OCI-LY1 (cell line): Measurements from ENCODE around the gene BCR.

Source experiments
- EZH2 ChIP-seq: fragments of 200-600 bp; sonication (generic), shearing (Covaris generic); IDR thresholded peaks from 2 replicates; pipeline ENCODE4 v1.8.0; 2017; ENCODE audit warnings: borderline replicate concordance, mixed run types, mild to moderate bottlenecking, antibody characterized with exemption, low read length, moderate library complexity, mixed read lengths
- TF ChIP-seq, protein P1 (sequence below): fragments of 200-600 bp; sonication (generic), shearing (Covaris generic); IDR thresholded peaks from 2 replicates; pipeline ENCODE4 v1.5.1; 2017; ENCODE audit warnings: mild to moderate bottlenecking, antibody characterized with exemption, low read length, moderate library complexity, mixed read lengths

DNA sequence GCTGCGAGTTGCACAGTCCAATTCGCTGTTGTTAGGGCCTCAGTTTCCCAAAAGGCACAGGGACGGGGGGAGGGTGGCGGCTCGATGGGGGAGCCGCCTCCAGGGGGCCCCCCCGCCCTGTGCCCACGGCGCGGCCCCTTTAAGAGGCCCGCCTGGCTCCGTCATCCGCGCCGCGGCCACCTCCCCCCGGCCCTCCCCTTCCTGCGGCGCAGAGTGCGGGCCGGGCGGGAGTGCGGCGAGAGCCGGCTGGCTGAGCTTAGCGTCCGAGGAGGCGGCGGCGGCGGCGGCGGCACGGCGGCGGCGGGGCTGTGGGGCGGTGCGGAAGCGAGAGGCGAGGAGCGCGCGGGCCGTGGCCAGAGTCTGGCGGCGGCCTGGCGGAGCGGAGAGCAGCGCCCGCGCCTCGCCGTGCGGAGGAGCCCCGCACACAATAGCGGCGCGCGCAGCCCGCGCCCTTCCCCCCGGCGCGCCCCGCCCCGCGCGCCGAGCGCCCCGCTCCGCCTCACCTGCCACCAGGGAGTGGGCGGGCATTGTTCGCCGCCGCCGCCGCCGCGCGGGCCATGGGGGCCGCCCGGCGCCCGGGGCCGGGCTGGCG, at the start of gene BCR:
- TF ChIP-seq, protein P1, sequence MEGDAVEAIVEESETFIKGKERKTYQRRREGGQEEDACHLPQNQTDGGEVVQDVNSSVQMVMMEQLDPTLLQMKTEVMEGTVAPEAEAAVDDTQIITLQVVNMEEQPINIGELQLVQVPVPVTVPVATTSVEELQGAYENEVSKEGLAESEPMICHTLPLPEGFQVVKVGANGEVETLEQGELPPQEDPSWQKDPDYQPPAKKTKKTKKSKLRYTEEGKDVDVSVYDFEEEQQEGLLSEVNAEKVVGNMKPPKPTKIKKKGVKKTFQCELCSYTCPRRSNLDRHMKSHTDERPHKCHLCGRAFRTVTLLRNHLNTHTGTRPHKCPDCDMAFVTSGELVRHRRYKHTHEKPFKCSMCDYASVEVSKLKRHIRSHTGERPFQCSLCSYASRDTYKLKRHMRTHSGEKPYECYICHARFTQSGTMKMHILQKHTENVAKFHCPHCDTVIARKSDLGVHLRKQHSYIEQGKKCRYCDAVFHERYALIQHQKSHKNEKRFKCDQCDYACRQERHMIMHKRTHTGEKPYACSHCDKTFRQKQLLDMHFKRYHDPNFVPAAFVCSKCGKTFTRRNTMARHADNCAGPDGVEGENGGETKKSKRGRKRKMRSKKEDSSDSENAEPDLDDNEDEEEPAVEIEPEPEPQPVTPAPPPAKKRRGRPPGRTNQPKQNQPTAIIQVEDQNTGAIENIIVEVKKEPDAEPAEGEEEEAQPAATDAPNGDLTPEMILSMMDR: peak; percentile 21; the same call in 1 of the 2 replicates
- TF ChIP-seq EZH2: no peak
